GM19397 (cell line): ENCODE measurements around the gene NMNAT3.

Experiments
- ATAC-seq: cut with Tn5 transposase; IDR thresholded peaks from one replicate; pipeline ENCODE4 v1.9.1; 2021; ENCODE audit warnings: mild to moderate bottlenecking, moderate library complexity; ENCODE audit not compliant: unreplicated experiment

NMNAT3 gene

GRCh38 chr3:139676108-139676507 lies 1.7 kb downstream of the NMNAT3 start:
- ATAC-seq = no peak

GRCh38 chr3:139675327-139675726 lies 2.4 kb downstream of the NMNAT3 start:
- ATAC-seq = no peak

GRCh38 chr3:139674571-139675260 lies 3.1 kb downstream of the NMNAT3 start:
- no peak for ATAC-seq

GRCh38 chr3:139672884-139673283 lies 4.9 kb downstream of the NMNAT3 start:
- no peak for ATAC-seq

GRCh38 chr3:139671863-139672646 lies 5.7 kb downstream of the NMNAT3 start:
- no peak for ATAC-seq

- no peak for ATAC-seq
These were observed 6.7 kb downstream of the NMNAT3 start for GRCh38 chr3:139671107-139671506.

- ATAC-seq = no peak
These were observed 7.6 kb downstream of the NMNAT3 start for GRCh38 chr3:139670196-139670595.

- ATAC-seq = no peak
These were observed 9.4 kb downstream of the NMNAT3 start for GRCh38 chr3:139668332-139668731.

GRCh38 chr3:139664958-139665357 lies 12.8 kb downstream of the NMNAT3 start:
- no peak for ATAC-seq

- no peak for ATAC-seq
These were observed 17.5 kb downstream of the NMNAT3 start for GRCh38 chr3:139660269-139660668.

GRCh38 chr3:139659511-139659910 lies 18.3 kb downstream of the NMNAT3 start:
- no peak for ATAC-seq

- ATAC-seq = no peak
These were observed 19.8 kb downstream of the NMNAT3 start for GRCh38 chr3:139657936-139658335.

GRCh38 chr3:139657434-139657833 lies 20.3 kb downstream of the NMNAT3 start:
- no peak for ATAC-seq

GRCh38 chr3:139655909-139656595 lies 21.7 kb downstream of the NMNAT3 start:
- no peak for ATAC-seq

- ATAC-seq = no peak
These were observed 23.0 kb downstream of the NMNAT3 start for GRCh38 chr3:139654637-139655365.

- ATAC-seq = no peak
These were observed 24.2 kb downstream of the NMNAT3 start for GRCh38 chr3:139653582-139653981.

- ATAC-seq = no peak
These were observed 25.2 kb downstream of the NMNAT3 start for GRCh38 chr3:139652561-139652960.

- no peak for ATAC-seq
These were observed 29.8 kb downstream of the NMNAT3 start for GRCh38 chr3:139647866-139648435.

GRCh38 chr3:139646512-139646911 lies 31.3 kb downstream of the NMNAT3 start:
- ATAC-seq = no peak

- ATAC-seq = no peak
These were observed 34.8 kb downstream of the NMNAT3 start for GRCh38 chr3:139642996-139643395.

GRCh38 chr3:139640456-139640855 lies 37.3 kb downstream of the NMNAT3 start:
- ATAC-seq = no peak
